ENCODE measurements around the gene ALG12. TPM values are rescaled to one million over a fixed set of nuclear protein-coding genes. Genes with fewer than 3 reads are reported as not detected.

The ALG12 gene
- 10 to 100 TPM; 14.8 to 15.3 TPM for total RNA-seq

DNA sequence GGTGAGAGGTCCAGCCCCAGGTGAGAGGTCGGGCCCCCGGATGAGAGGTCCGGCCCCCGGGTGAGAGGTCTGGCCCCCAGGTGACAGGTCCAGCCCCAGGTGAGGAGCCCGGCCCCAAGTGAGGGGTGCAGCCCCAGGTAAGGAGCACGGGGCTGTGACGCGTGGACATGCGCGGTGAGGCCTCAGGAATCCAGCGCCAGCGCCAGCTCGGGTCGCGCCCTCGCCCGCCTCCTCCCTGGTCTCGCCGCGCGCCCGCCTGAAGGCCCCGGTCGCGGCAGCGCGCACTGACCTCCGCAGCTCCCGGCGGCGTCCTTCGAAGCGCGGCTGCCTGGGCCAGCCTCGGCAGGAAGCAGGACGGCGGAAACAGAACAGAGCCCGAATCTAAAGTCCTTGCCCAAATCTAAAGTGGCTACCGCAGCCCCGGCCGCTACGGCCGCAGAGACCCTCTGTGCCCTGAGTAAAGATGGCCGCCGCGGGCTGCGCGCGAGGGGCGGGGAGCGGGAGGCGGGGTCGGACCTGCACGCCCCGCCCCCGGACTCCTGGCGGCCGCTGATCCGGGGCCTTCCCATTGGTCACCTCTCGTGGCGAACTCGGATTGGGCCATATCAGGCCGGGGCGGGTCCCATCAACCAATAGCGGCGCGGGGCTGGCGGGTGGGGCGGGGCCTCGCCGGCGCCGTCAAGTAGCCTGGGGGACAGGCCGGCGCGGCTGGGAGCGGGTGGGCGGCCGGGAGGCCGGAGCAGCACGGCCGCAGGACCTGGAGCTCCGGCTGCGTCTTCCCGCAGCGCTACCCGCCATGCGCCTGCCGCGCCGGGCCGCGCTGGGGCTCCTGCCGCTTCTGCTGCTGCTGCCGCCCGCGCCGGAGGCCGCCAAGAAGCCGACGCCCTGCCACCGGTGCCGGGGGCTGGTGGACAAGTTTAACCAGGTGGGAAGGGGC is at the start of gene ALG12, which contains the start of gene CRELD2:
Gene ALG12 (minus strand): TSS at position 465 of the 937 bp plus-strand sequence. CDS start 4,673 bp downstream, outside the sequence.
Gene CRELD2 (plus strand): TSS at position 661 of the 937 bp plus-strand sequence. CDS start 136 bp downstream, at position 797.
- no peaks in the 10 kb centered on the region for H3K36me3 Mint-ChIP-seq
- peak within 1 kb of the TSS; percentile 71 to 82 for H3K27ac Mint-ChIP-seq
- ATAC-seq (peak; percentile 96 to 97), DNase-seq (ENCODE audit: low spot score in 2 of 2) (peak; percentile 98)
- no peaks in the 10 kb centered on the region for H3K9me3 Mint-ChIP-seq

GRCh38 chr22:49967706-49968208 is 49.5 kb upstream of the ALG12 start:
- peak in 1 of 2 donors; percentile 60 for DNase-seq (ENCODE audit: low spot score in 2 of 2)
- no peak for ATAC-seq
- Mint-ChIP-seq H3K27ac (peak overlapping the region; percentile 68 to 97), H3K9me3 (no peaks in the 10 kb centered on the region), H3K36me3 (peaks cover 13 to 14% of the 10 kb centered on the region in 2 donors)

DNA sequence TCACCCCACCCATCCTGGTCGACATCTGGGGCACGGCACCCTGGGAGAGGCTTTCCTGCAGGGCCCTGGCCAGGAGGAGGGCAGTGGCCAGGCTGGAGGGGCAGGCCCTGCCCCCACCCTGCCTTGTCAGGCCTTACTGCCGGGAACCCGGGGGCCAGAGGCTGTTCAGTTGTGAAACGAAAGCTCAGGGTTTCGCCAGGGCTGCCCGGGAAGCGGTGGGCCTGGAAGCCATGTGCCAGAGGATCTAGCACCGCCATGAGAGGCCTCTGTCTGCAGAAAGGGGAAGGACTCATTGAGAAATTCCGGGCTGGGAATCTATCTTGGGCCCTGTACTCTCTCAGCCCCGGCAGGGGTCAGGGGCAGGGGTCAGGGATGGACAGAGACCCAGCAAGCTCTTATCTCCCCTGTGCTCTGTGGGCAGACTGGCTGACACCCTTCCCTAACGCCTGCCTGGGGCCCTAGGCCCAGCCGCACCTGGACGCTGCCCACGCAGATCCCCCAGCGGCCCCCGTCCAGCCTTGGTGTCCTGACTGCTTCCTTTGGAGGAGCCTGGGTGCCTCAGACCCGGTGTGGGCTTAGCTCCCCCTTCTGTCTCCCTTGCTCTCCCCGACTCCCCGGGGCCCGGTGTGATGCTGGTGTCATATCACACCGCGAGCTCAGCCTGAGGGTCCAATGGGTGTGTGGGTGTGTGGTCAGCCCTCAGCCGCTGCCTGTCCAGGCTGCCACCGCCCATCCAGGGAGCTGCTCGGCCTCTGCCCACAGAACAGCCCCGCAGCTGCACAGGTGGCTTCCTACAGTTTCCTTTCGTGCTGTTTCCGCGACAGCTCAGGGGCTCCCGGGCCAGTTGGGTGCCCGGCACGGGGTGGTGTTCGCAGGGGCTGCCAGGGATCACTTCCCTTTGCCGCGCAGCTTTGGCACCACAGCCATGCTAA is 48.8 kb upstream of the ALG12 start:
- Mint-ChIP-seq H3K36me3 (peaks cover 13 to 18% of the 10 kb centered on the region in 2 donors), H3K9me3 (no peaks in the 10 kb centered on the region), H3K27ac (peak overlapping the region; percentile 68 to 97)
- ATAC-seq, result peak in 1 of 2 donors; percentile 0
- peak; percentile 5 to 76 for DNase-seq (ENCODE audit: low spot score in 2 of 2)

- Mint-ChIP-seq H3K36me3 (peaks cover 19 to 25% of the 10 kb centered on the region in 2 donors), H3K9me3 (no peaks in the 10 kb centered on the region), H3K27ac (peak overlapping the region in 1 of 2 donors; percentile 97)
- peak in 1 of 2 donors; percentile 12 for DNase-seq (ENCODE audit: low spot score in 2 of 2)
- no peak for ATAC-seq
These were observed 48.0 kb upstream of the ALG12 start for GRCh38 chr22:49966041-49966773.

- DNase-seq (ENCODE audit: low spot score in 2 of 2) (peak; percentile 7 to 68), ATAC-seq (no peak)
- H3K36me3 Mint-ChIP-seq, result peaks cover 19 to 25% of the 10 kb centered on the region in 2 donors
- peak overlapping the region in 1 of 2 donors; percentile 97 for H3K27ac Mint-ChIP-seq
- no peaks in the 10 kb centered on the region for H3K9me3 Mint-ChIP-seq
These were observed 47.1 kb upstream of the ALG12 start for GRCh38 chr22:49965091-49966040.

DNA sequence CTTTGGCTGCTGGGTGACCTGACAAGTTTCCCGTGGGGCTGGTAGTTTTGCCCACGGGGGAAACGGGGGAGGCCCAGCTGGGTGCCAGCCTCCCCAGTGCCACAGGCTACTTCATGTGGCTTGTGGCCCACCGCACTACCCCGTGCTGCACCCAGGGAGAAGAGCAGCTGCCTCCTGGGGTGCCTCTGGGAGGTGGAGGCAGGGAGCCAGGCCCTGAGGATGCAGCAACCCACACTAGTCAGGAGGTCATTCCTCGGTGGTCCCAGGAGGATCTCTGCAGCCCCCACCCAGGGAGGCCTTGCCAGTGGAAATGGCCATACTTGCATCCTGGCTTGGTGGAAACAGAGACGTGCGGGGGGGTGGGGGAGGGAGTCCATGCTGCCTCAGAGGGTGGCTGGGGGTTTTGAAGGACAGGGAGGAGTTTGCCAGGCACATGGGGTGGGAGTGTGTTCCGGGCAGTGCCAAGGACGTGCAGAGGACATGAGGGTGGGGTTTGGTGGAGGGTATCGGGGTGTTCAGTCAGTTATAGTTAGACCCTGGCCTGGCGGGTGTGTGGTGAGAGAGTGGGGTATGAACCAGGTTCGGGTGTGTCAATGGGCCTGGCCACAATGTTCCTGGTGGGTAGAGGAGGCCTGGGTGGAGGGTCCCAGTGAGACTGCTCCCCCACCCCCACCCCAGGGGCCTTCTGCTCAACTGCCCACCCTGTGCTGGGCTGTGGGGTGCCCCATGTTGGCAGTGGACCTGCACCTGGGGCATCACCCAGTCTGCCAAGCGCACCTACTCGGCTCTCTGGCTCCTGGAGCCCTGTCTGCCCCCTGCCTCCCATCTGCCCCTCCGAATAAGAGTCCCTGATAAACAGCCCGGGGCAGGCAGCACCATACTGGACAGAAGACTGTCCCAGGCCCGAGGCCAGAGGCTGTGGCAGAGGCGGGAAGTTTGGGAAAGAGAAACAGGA is 46.2 kb upstream of the ALG12 start:
- DNase-seq (ENCODE audit: low spot score in 2 of 2) (peak; percentile 6 to 65), ATAC-seq (no peak)
- Mint-ChIP-seq H3K36me3 (peaks cover 19 to 25% of the 10 kb centered on the region in 2 donors), H3K9me3 (no peaks in the 10 kb centered on the region), H3K27ac (peak overlapping the region; percentile 94 to 97)

DNA sequence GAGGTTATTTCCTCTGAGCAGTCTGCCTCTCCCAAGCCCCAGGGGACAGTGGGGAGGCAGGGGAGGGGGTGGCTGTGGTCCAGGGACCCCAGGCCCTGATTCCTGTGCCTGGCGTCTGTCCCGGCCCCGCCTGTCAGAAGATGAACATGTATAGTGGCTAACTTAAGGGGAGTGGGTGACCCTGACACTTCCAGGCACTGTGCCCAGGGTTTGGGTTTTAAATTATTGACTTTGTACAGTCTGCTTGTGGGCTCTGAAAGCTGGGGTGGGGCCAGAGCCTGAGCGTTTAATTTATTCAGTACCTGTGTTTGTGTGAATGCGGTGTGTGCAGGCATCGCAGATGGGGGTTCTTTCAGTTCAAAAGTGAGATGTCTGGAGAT is 45.4 kb upstream of the ALG12 start:
- no peaks in the 10 kb centered on the region for H3K9me3 Mint-ChIP-seq
- no peak for ATAC-seq
- peak overlapping the region; percentile 94 to 97 for H3K27ac Mint-ChIP-seq
- DNase-seq (ENCODE audit: low spot score in 2 of 2), result no peak
- peaks cover 19 to 25% of the 10 kb centered on the region in 2 donors for H3K36me3 Mint-ChIP-seq

DNA sequence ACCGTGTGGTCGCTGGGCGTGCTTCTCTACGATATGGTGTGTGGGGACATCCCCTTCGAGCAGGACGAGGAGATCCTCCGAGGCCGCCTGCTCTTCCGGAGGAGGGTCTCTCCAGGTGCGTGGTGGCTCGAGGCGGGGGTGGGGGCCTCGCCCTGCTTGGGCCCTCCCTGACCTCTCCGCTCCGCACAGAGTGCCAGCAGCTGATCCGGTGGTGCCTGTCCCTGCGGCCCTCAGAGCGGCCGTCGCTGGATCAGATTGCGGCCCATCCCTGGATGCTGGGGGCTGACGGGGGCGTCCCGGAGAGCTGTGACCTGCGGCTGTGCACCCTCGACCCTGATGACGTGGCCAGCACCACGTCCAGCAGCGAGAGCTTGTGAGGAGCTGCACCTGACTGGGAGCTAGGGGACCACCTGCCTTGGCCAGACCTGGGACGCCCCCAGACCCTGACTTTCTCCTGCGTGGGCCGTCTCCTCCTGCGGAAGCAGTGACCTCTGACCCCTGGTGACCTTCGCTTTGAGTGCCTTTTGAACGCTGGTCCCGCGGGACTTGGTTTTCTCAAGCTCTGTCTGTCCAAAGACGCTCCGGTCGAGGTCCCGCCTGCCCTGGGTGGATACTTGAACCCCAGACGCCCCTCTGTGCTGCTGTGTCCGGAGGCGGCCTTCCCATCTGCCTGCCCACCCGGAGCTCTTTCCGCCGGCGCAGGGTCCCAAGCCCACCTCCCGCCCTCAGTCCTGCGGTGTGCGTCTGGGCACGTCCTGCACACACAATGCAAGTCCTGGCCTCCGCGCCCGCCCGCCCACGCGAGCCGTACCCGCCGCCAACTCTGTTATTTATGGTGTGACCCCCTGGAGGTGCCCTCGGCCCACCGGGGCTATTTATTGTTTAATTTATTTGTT is 44.8 kb upstream of the ALG12 start:
- H3K27ac Mint-ChIP-seq, result peak overlapping the region; percentile 94 to 97
- H3K9me3 Mint-ChIP-seq, result no peaks in the 10 kb centered on the region
- ATAC-seq (no peak), DNase-seq (ENCODE audit: low spot score in 2 of 2) (no peak)
- H3K36me3 Mint-ChIP-seq, result peaks cover 19 to 25% of the 10 kb centered on the region in 2 donors

DNA sequence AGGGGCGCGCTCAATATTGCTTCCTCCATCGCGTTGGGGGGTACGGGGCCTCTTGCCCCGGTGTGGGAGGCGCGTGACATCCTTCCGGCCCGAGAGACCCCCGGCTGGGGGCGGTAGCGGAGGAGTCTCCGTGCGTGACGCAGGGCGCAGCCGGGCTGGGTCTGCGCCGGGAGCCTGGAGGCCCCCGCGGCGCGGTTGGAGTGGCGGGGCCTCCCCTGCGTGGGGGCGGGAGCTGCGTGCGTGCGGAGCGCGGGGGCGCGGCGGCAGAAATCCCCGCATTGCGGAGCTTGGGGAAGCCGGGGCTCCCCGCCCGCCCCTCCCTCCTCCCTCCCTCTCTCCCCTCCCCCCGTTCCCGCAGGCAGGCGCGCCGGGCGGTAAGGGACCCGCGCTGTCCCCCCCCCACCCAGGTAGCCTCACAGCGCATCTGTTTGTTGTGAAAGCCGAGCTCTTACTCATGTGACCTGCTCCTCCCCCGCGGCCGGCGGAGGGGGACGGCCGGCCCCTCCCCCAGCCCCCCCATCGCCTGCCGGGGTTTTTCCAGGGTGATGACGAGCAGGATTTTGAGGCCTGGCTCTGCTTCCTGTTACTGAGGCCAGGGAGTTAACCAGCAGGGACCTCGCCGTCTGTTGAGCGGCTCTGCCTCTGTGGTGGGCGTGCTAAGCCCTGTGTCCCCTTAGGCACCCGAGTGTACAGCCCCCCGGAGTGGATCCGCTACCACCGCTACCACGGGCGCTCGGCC is 43.9 kb upstream of the ALG12 start:
- ATAC-seq (peak; percentile 36 to 39), DNase-seq (ENCODE audit: low spot score in 2 of 2) (peak; percentile 61 to 92)
- Mint-ChIP-seq H3K36me3 (peaks cover 19 to 25% of the 10 kb centered on the region in 2 donors), H3K9me3 (no peaks in the 10 kb centered on the region), H3K27ac (peak overlapping the region; percentile 93 to 97)

DNA sequence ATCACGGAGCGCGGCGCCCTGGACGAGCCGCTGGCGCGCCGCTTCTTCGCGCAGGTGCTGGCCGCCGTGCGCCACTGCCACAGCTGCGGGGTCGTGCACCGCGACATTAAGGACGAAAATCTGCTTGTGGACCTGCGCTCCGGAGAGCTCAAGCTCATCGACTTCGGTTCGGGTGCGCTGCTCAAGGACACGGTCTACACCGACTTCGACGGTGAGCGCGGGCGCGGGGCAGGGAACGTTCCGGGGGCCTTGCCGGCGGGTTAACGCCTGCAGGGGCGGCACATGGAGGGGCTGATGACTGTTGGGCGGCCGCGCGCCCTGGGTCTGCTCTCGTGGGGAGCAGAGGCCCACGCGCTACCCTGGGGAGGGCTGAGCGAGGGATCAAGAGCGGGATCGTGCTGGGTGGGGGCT is 43.4 kb upstream of the ALG12 start:
- Mint-ChIP-seq H3K36me3 (peaks cover 19 to 25% of the 10 kb centered on the region in 2 donors), H3K9me3 (no peaks in the 10 kb centered on the region), H3K27ac (peak overlapping the region; percentile 93 to 97)
- ATAC-seq (peak in 1 of 2 donors; percentile 1), DNase-seq (ENCODE audit: low spot score in 2 of 2) (no peak)

- H3K36me3 Mint-ChIP-seq, result peaks cover 19 to 25% of the 10 kb centered on the region in 2 donors
- peak overlapping the region in 1 of 2 donors; percentile 97 for H3K27ac Mint-ChIP-seq
- ATAC-seq (no peak), DNase-seq (ENCODE audit: low spot score in 2 of 2) (peak in 1 of 2 donors; percentile 72)
- H3K9me3 Mint-ChIP-seq, result no peaks in the 10 kb centered on the region
These were observed 42.9 kb upstream of the ALG12 start for GRCh38 chr22:49961005-49961600.
